ENCODE measurements around the gene NRIP1.

DNA sequence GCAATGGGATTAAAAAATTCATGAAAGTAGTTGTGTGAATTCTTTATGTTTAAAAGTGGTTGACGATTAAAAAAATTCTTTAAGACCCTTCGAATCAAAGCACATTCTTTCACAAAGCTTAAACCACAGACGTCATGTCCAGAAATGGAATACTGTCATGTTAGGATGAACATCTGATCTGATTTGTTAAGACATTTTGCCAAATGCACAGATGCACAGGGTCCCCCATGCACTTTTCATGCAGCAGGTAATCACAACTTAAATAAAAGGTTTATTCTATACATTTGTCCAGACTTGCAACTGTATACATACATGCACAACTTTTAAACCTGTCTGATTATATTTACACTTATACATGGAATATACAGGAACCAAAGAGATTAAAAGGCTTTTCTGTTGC is 103.3 kb downstream of the NRIP1 start:
- TF ChIP-seq, protein P1, sequence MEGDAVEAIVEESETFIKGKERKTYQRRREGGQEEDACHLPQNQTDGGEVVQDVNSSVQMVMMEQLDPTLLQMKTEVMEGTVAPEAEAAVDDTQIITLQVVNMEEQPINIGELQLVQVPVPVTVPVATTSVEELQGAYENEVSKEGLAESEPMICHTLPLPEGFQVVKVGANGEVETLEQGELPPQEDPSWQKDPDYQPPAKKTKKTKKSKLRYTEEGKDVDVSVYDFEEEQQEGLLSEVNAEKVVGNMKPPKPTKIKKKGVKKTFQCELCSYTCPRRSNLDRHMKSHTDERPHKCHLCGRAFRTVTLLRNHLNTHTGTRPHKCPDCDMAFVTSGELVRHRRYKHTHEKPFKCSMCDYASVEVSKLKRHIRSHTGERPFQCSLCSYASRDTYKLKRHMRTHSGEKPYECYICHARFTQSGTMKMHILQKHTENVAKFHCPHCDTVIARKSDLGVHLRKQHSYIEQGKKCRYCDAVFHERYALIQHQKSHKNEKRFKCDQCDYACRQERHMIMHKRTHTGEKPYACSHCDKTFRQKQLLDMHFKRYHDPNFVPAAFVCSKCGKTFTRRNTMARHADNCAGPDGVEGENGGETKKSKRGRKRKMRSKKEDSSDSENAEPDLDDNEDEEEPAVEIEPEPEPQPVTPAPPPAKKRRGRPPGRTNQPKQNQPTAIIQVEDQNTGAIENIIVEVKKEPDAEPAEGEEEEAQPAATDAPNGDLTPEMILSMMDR (IDR thresholded peaks at IDR 0.05; ENCODE audit: poor library complexity, severe bottlenecking): no peak
- no peak for TF ChIP-seq EZH2 (IDR thresholded peaks at IDR 0.05; ENCODE audit: borderline replicate concordance, insufficient read depth, low read length, poor library complexity, severe bottlenecking)
- TF ChIP-seq TAF1 (IDR thresholded peaks at IDR 0.05; ENCODE audit: low read depth): no peak
- no peak for TF ChIP-seq EP300 (conservative IDR thresholded peaks at IDR 0.05; ENCODE audit: poor library complexity, severe bottlenecking)
- TF ChIP-seq POLR2AphosphoS5 (IDR thresholded peaks at IDR 0.05): no peak
- TF ChIP-seq SMC3 (conservative IDR thresholded peaks at IDR 0.05; ENCODE audit: poor library complexity): no peak
- no peak for TF ChIP-seq RAD21 (conservative IDR thresholded peaks at IDR 0.05)
- no peak for TF ChIP-seq MXI1 (conservative IDR thresholded peaks at IDR 0.05; ENCODE audit: poor library complexity, severe bottlenecking)

Data from neural cell (in vitro differentiated cells).